HG03139 (cell line): ENCODE data around the gene ATP6V0D1.
A peak's percentile ranks its signal among the peaks of the same experiment; 100 is the strongest.
"Not testable (repeated sequence)": the region's sequence is repeated elsewhere in the genome, so short reads cannot be mapped to it uniquely, and the experiment has no call there.

Source experiments
- ATAC-seq: cut with Tn5 transposase; IDR thresholded peaks from one replicate; pipeline ENCODE4 v1.9.1; 2021; ENCODE audit not compliant: unreplicated experiment

The ATP6V0D1 gene

DNA sequence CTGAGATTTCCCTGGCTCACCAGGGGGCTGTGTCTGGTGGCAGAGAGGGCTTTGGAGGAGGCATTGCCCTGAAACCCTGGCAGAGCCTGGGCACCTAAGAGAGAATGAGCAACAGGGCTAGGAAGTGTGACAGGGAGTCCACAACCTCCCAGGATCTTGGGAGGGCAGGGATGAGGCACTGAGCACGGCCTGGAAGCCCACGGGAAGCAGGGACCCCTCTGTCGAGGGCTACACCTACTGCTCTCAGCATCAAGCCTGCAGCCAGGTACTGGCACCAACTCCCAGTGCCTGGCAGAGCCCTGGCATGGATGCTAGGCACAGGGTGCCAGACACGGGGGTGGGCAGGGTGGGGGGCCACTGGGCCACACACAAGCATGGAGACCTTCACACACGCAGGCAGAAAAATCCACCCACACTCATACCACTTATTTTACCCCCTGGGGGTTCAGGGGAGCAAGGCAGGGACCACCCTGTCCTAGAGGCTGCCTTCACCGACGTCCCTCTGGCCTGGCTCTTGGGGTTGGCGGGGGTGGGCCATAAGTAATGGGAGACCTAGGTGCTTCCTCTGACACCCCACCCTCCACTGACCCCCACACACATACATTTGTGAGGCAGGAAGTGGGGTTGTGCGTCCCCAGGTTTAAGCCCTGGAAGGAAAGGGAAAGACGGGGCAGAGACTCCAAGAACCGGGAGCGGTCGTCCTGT, 51.0 kb downstream of the ATP6V0D1 start:
- ATAC-seq, result no peak

GRCh38 chr16:67429053-67429798, 51.7 kb downstream of the ATP6V0D1 start:
- no peak for ATAC-seq

- ATAC-seq, result no peak
Measured at GRCh38 chr16:67428146-67428731, 52.7 kb downstream of the ATP6V0D1 start.

- ATAC-seq, result no peak
Measured at GRCh38 chr16:67426950-67427349, 54.0 kb downstream of the ATP6V0D1 start.

GRCh38 chr16:67426022-67426421, 54.9 kb downstream of the ATP6V0D1 start:
- no peak for ATAC-seq

GRCh38 chr16:67425580-67425979, 55.4 kb downstream of the ATP6V0D1 start:
- no peak for ATAC-seq

DNA sequence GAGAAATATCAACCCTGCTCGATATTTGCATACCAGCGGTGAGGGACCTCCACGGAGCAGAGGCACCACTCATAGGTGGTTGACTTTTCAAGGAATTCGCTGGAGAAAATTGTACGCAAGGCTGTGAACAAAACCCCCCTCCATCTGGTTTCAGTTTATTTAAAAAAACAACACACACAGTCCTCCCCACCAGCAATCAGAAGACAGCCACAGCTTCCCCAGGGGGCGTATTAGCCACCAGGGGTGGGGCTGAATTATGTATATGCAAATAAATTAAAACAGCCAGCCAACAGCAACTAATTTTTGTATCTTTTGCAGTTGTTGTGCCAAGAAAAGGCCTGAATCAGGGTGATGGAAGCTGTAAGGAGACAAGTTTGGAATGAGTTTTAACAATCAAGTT, 55.9 kb downstream of the ATP6V0D1 start:
- ATAC-seq, result no peak

- ATAC-seq, result no peak
Measured at GRCh38 chr16:67424261-67424615, 56.7 kb downstream of the ATP6V0D1 start.

GRCh38 chr16:67423611-67424260, 57.2 kb downstream of the ATP6V0D1 start:
- no peak for ATAC-seq

DNA sequence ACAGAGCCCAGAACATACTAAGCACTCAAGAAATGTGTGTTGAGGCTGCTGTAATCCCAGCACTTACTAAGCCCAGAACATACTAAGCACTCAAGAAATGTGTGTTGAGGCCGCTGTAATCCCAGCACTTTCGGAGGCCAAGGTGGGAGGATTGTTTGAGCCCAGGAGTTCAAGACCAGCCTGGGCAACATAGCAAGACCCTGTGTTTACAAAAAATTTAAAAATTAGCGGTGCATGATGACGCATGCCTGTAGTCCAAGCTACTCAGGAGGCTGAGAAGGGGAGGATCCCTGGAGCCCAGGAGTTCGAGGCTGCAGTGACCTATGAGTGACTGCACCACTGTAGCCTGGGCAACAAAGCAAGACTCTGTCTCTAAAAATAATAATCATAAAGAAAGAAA, 57.9 kb downstream of the ATP6V0D1 start:
- ATAC-seq, result no peak

GRCh38 chr16:67421030-67421429, 59.9 kb downstream of the ATP6V0D1 start:
- no peak for ATAC-seq

GRCh38 chr16:67419931-67420330, 61.0 kb downstream of the ATP6V0D1 start:
- ATAC-seq, result no peak

DNA sequence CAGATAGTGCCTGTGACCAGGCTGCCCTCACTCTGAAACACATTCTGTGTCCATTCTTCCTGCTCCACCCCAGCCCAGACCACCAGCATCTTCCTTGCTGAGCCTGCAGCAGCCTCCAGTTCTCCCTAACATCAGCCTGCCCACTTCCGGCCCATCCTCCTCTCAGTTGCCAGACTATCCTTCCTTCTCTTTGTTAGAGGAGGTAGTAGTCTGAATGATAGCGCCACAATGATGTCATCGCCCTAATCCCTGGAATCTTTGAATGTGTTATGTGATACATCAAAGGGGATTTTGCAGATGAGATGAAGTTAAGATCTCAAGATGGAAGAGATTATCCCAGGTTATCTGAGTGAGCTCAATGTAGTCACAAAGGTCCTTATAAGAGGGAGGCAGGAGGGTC, 61.5 kb downstream of the ATP6V0D1 start:
- no peak for ATAC-seq

GRCh38 chr16:67417333-67418061, 63.5 kb downstream of the ATP6V0D1 start:
- no peak for ATAC-seq

DNA sequence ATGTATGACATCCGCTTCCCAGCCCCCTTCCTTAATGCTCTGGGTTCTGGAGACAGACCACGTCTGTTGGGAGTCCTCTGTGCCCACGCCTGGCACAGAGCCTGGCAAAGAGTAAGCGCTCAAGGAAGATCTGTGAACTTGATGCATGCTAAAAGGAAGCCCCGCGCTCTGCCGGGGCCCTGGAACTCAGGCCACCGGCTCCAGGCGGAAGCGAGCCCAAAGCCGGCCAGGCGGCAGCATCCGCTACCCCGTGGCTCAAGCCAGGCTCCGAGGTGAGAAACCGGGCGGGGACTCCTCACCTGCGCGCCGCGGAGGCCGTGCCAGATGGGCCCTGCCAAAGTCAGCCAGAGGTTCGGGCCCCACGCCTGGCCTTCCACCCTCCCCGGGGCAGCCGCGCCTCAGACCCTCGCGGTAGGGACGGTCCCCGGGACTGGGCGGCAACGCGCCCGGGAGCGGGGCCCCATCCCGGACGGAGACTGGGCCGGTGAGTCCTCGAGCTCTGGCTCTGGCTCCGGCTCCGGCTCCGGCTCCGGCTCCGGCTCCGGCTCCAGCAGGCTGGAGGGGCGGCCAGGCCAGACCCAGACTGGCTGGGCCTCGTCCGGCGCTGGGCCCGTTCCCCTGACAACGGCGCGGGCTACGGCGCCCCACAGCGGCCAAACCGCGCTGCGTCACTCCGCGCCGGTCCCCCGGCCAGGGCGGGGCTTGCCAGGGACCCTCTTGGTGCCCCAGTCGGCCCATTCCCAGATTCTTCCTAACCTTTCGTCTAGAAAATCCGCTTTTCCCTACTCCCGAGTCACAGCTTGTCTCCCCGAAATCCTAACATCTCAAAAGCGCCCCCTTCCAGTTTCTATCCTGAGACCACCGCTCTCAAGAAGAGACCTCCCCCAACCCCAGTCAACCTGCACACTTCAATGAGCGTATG, 64.8 kb downstream of the ATP6V0D1 start, which contains the start of gene ZDHHC1:
Gene ZDHHC1 (minus strand): TSS at position 606 of the 922 bp plus-strand sequence. CDS start 8,702 bp downstream, outside the sequence.
- ATAC-seq, result peak; percentile 81

DNA sequence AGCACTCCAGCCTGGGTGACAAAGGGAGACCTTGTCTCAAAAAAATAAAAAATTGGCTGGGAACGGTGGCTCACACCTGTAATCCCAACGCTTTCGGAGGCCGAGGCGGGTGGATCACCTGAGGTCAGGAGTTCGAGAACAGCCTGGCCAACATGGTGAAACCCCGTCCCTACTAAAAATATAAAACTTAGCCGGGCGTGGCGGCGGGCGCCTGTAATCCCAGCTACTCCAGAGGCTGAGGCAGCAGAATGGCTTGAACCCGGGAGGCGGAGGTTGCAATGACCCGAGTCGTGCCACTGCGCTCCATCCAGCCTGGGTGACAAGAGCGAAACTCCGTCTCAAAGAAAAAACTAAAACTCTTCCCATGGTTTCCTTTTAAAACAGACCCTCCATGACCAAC, 65.5 kb downstream of the ATP6V0D1 start:
- not testable (repeated sequence) for ATAC-seq

DNA sequence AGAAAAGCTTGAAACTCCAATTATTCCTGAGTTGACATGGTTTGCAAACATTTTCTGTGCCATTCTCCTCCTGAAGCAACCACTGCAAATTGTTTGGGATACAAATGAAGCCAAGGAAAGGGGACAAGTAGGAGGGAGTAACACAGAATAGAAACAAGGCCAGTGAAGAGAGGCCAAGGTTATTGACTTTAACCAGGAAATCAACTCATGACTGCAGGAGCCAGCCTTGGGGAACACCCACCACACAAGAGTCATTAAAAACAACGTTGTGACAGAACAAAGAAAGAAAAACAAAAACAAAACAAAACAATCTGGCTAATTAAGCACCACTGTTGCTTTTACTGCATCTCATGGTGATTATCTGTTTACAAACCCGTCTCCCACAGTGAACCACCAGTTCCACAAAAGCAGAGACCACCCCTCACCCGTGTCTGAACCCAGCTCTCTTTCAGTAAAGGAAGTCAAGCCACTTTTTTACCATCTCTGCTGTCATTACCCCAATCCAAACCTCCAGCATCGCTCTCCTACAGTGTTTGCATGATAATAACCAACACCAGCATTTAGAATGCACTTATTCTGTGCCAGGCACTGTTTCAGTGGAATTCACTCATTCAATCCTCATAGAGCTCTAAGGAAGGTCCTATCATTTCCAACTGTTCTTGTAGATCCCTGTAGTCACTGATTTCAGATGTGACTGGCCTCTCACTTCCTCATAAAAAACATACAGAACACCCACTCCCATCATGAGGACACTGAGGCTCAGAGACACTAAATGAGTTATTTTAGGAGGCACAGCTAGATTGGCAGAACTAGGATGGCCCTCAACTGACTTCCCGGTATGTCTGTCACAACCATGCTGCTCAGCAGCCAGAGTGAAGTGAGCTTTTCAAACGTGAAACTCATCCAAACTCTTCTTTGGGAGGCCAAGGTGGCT, 66.7 kb downstream of the ATP6V0D1 start:
- ATAC-seq, result no peak

GRCh38 chr16:67412294-67412693, 68.7 kb downstream of the ATP6V0D1 start:
- ATAC-seq, result no peak

DNA sequence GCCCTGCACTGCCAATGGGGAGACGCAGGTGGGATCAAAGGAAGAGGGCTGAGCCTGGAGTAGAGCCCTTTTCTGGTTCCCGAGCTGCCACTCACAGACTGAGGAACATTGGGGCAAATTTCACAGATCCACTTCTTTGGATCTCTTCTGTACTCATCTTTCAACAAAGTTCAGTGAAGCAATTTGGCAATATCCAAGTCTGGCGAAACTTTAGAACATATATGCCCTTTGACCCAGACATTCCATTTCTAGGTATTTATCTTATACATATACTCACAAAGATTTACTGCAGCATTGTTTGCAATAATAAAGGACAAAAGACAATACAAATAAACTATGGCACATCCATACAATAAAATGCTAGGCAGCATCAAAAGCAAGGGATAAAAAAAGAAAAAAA, 69.6 kb downstream of the ATP6V0D1 start:
- ATAC-seq, result no peak
